K562 (cell line): ENCODE measurements around the gene CLSTN2. TPM values are rescaled to one million over a fixed set of nuclear protein-coding genes. Genes with fewer than 3 reads are reported as not detected.

ENCODE experiments used
- ZBTB40 ChIP-seq, 2 experiments: fragments of 450-650 bp in 1 of 2; sonication (generic) in 1 of 2; formaldehyde crosslinking in 1 of 2; IDR thresholded peaks; 2 replicates each; pipeline versions ENCODE4 v1.7.1 to v1.9.0; 2016 to 2022; ENCODE audit warnings: inconsistent platforms in 1 of 2, mild to moderate bottlenecking in 1 of 2, missing genetic modification reagents in 1 of 2
- ZNF184 ChIP-seq: sonication (generic); formaldehyde crosslinking; IDR thresholded peaks from 2 replicates; pipeline ENCODE4 v1.5.0; 2020; ENCODE audit warnings: missing genetic modification reagents
- polyA plus RNA-seq, 8 experiments: library from polyadenylated mRNA; depleted of rRNA in 4 of 8; stranded (reverse) in 5 of 8; unstranded in 3 of 8; fragments of >200 nt; fragmentation: Nextera tagmentation in 2 of 8; fragmentation: Illumina TruSeq in 1 of 8; extraction: Ambion mirVana in 2 of 8; extraction: Trizol in 1 of 8; gene quantifications; 2 replicates each; pipeline versions ENCODE4 v1.2.1 to v1.2.3, GENCODE V29; 2011 to 2014; ENCODE audit warnings: inconsistent platforms in 1 of 8, missing spikeins in 1 of 8
- total RNA-seq, 7 experiments: library from RNA; depleted of rRNA in 6 of 7; stranded (reverse); fragments of >200 nt in 6 of 7; fragmentation: Illumina TruSeq in 2 of 7; extraction: Trizol in 2 of 7; gene quantifications; 2 replicates each; pipeline versions ENCODE4 v1.2.1 to v1.2.3, GENCODE V29; 2011 to 2021; ENCODE audit warnings: low replicate concordance in 1 of 7

The CLSTN2 gene
- total and polyA plus RNA-seq, 9 of the 15 experiments (the other 6 are each of a cell fraction or from before 2014, with no cell fraction given) = 0.02 to 0.04 (median 0.04) TPM; not detected in 6

GRCh38 chr3:140441006-140441405, 506.0 kb downstream of the CLSTN2 start (continued):
- TF ChIP-seq ZBTB40 (IDR thresholded peaks at IDR 0.05) (no peak), ZBTB40 (CRISPR knock-in tag; IDR thresholded peaks at IDR 0.05) (no peak), ZNF184 (CRISPR knock-in tag) (no peak)
